KOPT-K1 (cell line): ENCODE data around the gene MYO18B.

Experiments used
- H3K27ac ChIP-seq: fragments of 200-600 bp; sonication (generic); 2 replicates; pipeline ENCODE4 v1.5.1; 2016; ENCODE audit warnings: antibody characterized with exemption, mild to moderate bottlenecking, low read depth, low read length; ENCODE audit not compliant: poor library complexity, severe bottlenecking
- H3K36me3 ChIP-seq: fragments of 200-600 bp; sonication (generic); 2 replicates; pipeline ENCODE4 v1.5.1; 2017; ENCODE audit warnings: antibody characterized with exemption, mild to moderate bottlenecking, low read length, moderate library complexity; ENCODE audit not compliant: insufficient read depth
- H3K9me3 ChIP-seq: fragments of 200-600 bp; sonication (generic); 2 replicates; pipeline ENCODE4 v1.5.1; 2017; ENCODE audit warnings: antibody characterized with exemption, low read length, mild to moderate bottlenecking; ENCODE audit not compliant: insufficient read depth, poor library complexity, severe bottlenecking

The MYO18B gene

DNA sequence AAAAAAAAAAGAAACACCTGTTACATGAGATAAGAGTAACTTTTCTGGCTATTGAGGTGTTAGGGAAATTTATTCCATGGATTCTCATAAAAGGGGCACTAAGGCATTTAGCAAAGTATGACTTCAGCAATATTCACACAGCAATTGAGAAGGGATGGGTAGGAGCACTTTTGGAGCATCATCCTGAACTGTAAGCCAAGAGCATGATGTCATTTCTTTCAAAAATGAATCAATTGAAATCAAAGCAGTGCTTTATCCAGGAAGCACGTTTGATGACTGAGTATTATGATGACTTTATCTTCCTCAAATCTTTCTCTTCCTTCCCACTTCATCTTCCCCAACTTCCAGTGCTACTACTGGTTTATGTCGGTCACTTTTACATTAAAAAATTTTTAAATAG, 140.4 kb downstream of the MYO18B start:
- Histone ChIP-seq H3K9me3 (no peaks in the 10 kb centered on the region), H3K36me3 (peaks cover 100% of the 10 kb centered on the region), H3K27ac (no peak overlapping the region)

- Histone ChIP-seq H3K36me3 (peaks cover 100% of the 10 kb centered on the region), H3K9me3 (no peaks in the 10 kb centered on the region), H3K27ac (no peak overlapping the region)
These were observed 141.6 kb downstream of the MYO18B start for GRCh38 chr22:25883482-25884033.

DNA sequence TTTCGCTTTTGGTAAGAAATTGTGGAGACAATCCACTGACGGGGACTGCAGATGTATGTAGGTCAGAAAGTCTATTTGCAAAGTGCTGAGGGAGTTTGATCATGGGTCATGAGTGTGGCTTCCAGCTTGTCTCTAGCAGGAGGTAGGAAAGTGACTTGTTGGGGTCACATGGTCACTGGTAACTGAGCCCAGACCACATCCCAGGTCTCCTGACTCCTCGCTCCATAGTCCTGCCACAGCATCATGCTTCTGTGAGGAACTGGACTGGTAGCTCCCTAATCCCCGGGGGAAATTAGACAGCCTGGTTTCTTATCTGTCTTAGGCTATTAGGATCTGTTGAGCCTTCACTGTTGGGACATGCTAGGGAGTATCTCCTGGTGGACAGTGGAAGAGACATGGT, 142.1 kb downstream of the MYO18B start:
- Histone ChIP-seq H3K36me3 (peaks cover 100% of the 10 kb centered on the region), H3K27ac (no peak overlapping the region), H3K9me3 (no peaks in the 10 kb centered on the region)

- Histone ChIP-seq H3K9me3 (no peaks in the 10 kb centered on the region), H3K36me3 (peaks cover 100% of the 10 kb centered on the region), H3K27ac (no peak overlapping the region)
These were observed 146.5 kb downstream of the MYO18B start for GRCh38 chr22:25888399-25889054.

DNA sequence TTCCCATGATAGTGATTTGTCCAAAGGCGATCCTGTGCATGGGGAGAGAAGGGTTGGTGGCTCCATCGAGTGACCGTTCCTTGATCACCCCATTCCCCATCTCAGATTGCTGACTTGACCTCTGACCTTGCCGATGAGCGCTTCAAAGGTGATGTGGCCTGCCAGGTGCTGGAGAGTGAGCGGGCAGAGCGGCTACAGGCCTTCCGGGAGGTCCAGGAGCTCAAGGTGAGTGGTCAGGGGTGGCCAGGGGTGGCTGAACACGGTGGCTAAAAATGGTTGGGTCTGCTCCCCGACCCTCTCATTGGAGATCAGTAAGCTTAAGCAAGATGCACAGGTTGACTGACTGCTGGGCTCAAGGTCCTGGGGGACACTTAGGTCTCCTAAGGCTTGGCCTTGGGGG, 148.7 kb downstream of the MYO18B start:
- peaks cover 100% of the 10 kb centered on the region for H3K36me3 ChIP-seq
- H3K9me3 ChIP-seq, result no peaks in the 10 kb centered on the region
- no peak overlapping the region for H3K27ac ChIP-seq

GRCh38 chr22:25892678-25893077, 150.7 kb downstream of the MYO18B start:
- Histone ChIP-seq H3K9me3 (no peaks in the 10 kb centered on the region), H3K27ac (no peak overlapping the region), H3K36me3 (peaks cover 100% of the 10 kb centered on the region)

GRCh38 chr22:25895678-25896077, 153.7 kb downstream of the MYO18B start:
- H3K27ac ChIP-seq, result no peak overlapping the region
- peaks cover 100% of the 10 kb centered on the region for H3K36me3 ChIP-seq
- no peaks in the 10 kb centered on the region for H3K9me3 ChIP-seq

DNA sequence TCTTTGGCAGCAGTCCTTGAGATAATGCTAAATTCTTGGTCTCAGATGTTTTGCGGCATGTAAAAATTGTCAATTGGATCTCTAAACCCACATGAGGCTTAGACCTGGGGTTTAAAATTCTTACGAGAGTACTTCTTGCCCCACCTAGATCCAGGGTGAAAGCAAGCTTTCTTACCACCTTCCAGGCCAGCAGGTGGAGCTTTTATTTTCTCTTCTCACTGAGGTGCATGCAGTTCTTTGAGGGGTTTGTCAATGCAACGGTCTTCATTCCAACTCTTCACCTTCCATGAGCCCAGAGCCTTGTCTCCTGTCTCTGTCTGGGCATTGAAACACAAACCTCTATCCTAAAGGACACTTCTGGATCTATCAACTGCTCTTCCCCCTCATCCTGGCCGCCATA, 154.1 kb downstream of the MYO18B start:
- no peak overlapping the region for H3K27ac ChIP-seq
- peaks cover 100% of the 10 kb centered on the region for H3K36me3 ChIP-seq
- no peaks in the 10 kb centered on the region for H3K9me3 ChIP-seq

- peaks cover 100% of the 10 kb centered on the region for H3K36me3 ChIP-seq
- no peaks in the 10 kb centered on the region for H3K9me3 ChIP-seq
- no peak overlapping the region for H3K27ac ChIP-seq
These were observed 154.6 kb downstream of the MYO18B start for GRCh38 chr22:25896592-25896991.

GRCh38 chr22:25898707-25899365, 156.8 kb downstream of the MYO18B start:
- Histone ChIP-seq H3K27ac (no peak overlapping the region), H3K9me3 (no peaks in the 10 kb centered on the region), H3K36me3 (peaks cover 98% of the 10 kb centered on the region)

GRCh38 chr22:25899566-25899965, 157.6 kb downstream of the MYO18B start:
- H3K27ac ChIP-seq, result no peak overlapping the region
- no peaks in the 10 kb centered on the region for H3K9me3 ChIP-seq
- peaks cover 98% of the 10 kb centered on the region for H3K36me3 ChIP-seq

- Histone ChIP-seq H3K36me3 (peaks cover 98% of the 10 kb centered on the region), H3K9me3 (no peaks in the 10 kb centered on the region), H3K27ac (no peak overlapping the region)
These were observed 158.4 kb downstream of the MYO18B start for GRCh38 chr22:25900390-25900789.

- H3K9me3 ChIP-seq, result no peaks in the 10 kb centered on the region
- peaks cover 98% of the 10 kb centered on the region for H3K36me3 ChIP-seq
- H3K27ac ChIP-seq, result no peak overlapping the region
These were observed 158.9 kb downstream of the MYO18B start for GRCh38 chr22:25900880-25901279.

DNA sequence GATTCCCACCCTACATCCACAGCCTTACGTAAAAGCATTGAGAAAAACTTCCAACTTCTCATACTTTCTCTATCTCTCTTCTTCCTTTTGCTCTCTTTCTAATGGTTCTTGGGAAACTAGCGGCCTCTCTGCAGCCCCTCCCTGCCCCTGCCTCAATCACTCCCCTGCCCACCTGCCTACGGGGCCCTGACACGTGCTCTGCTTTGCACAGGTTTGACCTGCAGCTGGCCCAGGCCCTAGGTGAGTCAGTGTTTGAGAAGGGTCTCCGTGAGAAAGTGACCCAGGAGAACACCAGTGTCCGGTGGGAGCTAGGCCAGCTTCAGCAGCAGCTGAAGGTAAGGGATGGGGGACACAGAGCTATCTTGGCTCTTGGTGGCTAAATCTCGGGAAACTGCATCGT, 160.4 kb downstream of the MYO18B start:
- Histone ChIP-seq H3K27ac (no peak overlapping the region), H3K36me3 (peaks cover 98% of the 10 kb centered on the region), H3K9me3 (no peaks in the 10 kb centered on the region)

DNA sequence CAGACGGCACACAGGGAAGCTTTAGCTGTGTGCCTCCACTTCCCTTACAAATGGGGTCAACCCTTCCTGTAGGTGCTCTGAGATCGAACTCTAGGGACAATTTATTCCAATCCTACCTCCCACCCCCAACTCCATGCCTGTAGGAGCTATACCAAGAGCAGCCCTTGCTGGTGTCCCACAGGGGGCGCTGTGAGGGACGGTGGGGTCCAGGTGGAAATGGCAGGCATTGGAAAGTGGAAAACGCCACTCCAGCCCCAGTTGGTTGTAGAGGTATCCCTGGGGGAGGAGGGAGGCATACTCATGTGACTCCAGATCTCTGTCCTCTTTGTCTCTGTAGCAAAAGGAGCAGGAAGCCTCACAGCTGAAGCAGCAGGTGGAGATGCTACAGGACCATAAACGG, 161.3 kb downstream of the MYO18B start:
- Histone ChIP-seq H3K9me3 (no peaks in the 10 kb centered on the region), H3K27ac (no peak overlapping the region), H3K36me3 (peaks cover 98% of the 10 kb centered on the region)

DNA sequence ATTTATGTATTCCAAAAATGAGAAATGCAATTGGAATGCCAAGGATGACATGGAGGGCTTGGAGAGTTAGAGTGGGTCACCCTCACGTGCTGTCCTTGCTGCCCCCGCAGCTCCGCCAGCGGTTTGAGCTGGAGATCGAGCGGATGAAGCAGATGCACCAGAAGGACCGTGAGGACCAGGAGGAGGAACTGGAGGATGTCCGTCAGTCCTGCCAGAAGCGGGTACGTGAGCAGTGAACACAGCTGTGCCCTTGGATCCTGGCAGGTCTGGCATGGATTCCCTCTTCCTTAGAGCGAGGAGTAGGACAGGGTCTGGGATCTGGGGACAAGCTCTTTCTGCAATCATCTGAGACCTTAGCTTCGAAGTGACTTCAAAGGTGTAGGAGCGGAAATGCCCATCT, 166.2 kb downstream of the MYO18B start:
- H3K36me3 ChIP-seq, result peaks cover 100% of the 10 kb centered on the region
- no peak overlapping the region for H3K27ac ChIP-seq
- H3K9me3 ChIP-seq, result no peaks in the 10 kb centered on the region
